ENCODE measurements around the gene CCNK.

Gene CCNK

GRCh38 chr14:99535908-99536778 lies 54.9 kb downstream of the CCNK start:
- DNase-seq (ENCODE audit: low read depth in 3 of 3), result no peak

DNA sequence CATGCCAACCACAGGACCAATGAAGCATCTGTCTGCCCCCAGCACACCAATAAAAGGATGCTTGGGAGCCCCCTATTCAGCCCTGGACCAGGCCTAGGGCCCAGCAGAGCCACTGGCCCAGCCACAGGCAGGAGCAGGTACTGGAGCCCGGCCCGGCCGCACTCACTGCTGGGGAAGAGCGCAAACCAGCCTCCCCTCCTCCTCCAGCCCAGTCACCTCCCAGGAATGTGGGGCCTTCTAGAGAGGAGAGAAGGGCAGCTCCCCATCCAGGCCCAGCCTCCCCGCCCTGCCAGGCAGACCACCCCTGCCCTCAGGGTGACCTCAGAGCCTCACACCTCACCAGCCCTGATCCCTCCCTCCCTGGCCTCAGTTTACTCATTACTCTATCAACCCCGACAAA lies 56.2 kb downstream of the CCNK start:
- no peak for DNase-seq (ENCODE audit: low read depth in 3 of 3)

- no peak for DNase-seq (ENCODE audit: low read depth in 3 of 3)
Measured at GRCh38 chr14:99538275-99538674, 57.1 kb downstream of the CCNK start.

- no peak for DNase-seq (ENCODE audit: low read depth in 3 of 3)
Measured at GRCh38 chr14:99538733-99539132, 57.5 kb downstream of the CCNK start.

- DNase-seq (ENCODE audit: low read depth in 3 of 3), result no peak
Measured at GRCh38 chr14:99539491-99539890, 58.3 kb downstream of the CCNK start.

DNA sequence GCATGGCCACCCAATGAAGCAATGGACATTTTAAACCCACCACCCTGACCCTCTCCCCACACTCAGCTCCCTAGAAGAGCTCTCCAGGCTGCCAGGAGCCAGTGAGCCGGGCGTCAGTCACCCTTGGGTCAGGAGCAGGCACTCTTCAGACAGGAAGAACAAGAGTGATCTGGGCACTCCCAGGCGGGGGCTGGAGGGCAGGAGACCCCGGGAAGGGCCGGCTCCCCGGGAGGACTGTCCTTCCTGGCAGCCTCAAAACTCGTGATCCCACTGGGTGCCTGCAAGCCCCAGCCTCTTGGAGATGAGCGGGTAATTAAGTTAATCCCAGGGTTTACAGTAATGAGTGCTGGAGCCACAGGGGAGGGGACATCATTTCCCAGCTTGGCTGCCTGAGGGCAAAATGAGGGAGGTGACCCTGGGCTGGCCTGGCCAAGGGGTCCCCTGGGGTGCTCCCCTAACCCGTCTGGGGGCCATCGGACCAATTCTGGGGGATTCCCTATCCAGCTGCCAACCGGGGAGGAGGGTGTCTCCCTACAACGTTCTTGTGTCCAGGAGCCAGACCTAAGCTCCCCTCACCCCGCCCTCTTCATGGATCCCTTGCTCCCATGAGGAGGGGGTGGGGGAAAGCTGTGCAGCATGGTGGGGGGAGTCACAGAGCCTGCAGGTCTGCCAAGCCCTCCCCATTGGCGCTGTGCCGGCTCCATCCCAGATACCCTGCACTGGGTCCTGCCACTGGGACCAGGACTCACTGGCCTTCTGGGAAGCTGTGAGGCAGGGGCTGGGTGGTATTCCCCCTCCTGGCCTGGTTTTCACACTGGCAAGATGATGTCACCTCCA lies 59.2 kb downstream of the CCNK start:
- no peak for DNase-seq (ENCODE audit: low read depth in 3 of 3)

DNA sequence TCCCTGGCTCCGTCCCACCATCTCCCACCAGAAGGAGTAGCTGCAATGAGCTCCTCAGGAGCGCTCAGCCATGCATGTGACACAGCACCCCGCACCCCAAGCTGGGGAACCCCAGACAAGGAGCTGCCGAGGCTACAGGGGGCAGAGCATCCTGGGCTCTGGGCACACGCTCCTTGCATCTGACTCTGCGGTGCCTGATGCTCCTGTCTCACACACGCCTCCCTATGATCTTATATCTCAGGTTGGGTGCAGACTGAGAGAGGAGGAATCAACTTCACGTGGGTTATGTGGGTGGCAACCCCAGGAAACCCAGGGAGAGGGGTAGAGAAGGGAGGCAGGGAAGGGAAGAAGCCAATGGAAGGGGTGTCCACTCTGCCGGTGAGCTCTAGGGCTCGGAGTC lies 60.0 kb downstream of the CCNK start:
- DNase-seq (ENCODE audit: low read depth in 3 of 3), result no peak

DNA sequence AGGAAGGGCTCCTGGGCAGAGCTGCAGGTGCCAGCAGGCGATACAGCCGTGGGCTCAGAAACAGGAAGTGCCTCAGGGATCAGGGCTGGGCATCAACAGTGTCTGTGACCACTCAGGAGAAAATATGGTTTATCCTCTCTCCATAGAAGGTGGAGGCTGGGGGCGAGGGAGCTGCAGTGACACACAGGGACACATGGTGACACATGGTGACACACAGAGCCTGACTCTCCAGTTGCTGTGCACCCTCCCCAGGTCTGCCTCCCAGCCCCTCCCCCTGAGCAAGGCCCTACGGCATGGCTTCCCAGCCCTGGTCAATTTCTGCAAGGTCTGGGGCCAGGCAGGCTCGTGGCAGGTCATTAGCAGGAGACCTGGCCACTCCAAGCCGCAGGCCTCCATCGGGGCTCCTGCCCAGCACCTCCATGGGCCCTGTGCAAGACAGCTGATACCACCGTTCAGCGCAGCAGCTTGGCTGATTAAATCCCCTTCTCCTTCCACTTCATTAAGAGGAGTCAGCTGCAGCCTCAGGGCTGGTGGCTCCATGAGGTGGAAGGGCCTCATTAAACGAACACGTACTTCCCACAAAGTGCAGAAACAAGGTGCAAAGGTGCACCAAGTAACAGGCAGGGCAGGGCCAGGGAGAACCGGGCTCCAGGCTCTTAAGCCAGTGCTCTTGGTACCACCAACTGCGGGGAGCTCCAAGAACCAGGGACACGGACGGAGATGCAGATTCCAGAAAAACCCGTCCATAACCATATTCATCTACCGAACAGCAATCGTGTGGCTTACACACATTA lies 60.7 kb downstream of the CCNK start:
- no peak for DNase-seq (ENCODE audit: low read depth in 3 of 3)

DNA sequence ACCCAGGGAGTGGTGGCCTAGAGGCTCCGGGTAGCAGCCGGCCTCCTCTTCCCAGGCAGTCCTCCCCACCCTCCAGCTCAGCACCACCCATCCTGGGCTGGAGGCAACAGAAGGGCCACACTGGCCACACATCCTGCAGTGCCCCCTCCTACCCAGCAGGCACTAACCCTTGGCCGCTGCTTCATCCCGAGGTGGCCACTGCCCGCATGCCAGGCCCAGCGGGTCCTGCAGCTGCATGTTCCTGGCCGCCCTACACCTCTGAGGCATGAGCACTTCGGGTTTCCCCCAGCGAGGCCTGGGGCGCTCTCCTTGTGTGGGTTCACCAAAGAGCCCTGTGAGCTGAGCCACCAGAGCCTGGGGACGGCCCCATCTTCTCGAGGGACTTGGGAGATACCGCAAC lies 61.4 kb downstream of the CCNK start:
- no peak for DNase-seq (ENCODE audit: low read depth in 3 of 3)

DNA sequence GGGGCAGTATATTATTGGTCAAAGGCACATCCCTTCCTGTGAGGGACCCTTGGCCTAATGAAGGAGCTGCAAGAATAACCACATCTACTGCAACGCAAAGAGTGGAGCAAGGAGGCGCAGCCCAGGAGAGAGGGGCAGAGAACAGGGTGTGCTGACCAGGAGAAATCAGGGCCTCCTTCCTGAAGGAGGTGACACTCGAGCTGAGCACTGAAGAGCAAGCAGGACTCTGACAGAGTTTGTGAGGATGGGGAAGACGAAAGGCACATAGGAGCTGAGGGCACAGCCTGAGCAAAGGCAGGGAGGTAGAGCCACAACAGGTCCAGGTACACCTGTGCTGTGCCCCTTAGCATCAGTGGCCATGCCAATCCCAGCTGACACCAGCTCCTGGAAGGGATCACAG lies 62.2 kb downstream of the CCNK start:
- DNase-seq (ENCODE audit: low read depth in 3 of 3), result no peak

GRCh38 chr14:99543985-99544384 lies 62.8 kb downstream of the CCNK start:
- DNase-seq (ENCODE audit: low read depth in 3 of 3), result no peak

DNA sequence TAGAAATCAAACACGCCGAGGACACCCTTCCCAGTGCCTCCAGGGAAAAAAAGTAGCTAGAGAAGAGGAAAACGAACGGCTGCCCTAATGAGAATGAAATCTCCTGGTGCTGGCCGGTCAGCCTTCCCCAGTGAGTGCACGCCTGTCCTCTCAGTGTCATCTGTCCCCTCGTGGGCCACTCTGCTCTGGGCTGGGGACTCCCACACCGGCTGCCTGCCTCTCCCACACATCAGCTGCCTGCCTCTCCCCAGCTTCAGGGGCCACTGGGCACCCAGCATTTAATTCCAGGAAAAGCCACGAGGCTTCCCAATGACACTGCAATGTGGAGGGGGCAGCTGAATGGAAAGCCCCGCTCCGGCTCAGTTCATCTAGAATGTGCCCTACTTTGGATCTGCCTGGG lies 63.8 kb downstream of the CCNK start:
- DNase-seq (ENCODE audit: low read depth in 3 of 3), result no peak

DNA sequence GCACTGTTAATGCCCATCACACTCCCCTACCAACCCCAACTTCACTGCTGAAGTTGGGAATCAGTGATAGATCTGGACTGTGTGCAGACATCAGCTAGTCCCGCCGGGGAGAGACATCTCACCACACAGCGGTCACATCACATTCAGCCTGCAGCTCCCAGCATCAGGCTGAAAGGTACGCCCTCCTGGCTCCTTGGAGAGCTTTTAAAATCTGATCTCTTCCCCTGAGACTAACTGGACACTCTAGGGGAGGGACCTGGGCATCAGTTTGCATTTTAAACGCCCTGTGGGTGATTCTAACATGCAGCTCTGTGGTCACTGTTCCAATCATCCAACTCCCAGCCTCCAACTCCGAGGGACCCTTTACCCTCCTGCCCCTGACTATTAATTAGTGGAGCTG lies 64.4 kb downstream of the CCNK start:
- DNase-seq (ENCODE audit: low read depth in 3 of 3), result no peak

GRCh38 chr14:99546234-99546879 lies 65.1 kb downstream of the CCNK start:
- DNase-seq (ENCODE audit: low read depth in 3 of 3), result no peak

DNA sequence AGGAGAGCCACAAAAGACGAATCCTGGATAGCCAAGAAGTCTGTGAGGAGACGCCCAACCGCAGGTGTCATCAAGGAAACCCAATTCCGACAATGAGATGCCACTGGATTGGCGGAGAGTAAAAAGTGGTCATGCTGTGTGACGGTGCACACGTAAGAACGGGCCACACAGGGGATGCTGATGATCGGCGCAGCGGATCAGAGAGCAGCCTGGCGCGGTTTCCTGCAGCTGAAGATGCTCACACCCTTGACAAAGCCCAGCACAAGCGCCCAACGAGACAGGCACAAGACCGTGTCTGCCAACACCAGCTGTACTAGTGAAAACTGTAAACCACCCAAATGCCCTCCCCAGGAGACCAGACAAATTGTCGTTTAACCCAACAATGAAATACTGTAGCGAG lies 67.0 kb downstream of the CCNK start:
- DNase-seq (ENCODE audit: low read depth in 3 of 3), result no peak

DNA sequence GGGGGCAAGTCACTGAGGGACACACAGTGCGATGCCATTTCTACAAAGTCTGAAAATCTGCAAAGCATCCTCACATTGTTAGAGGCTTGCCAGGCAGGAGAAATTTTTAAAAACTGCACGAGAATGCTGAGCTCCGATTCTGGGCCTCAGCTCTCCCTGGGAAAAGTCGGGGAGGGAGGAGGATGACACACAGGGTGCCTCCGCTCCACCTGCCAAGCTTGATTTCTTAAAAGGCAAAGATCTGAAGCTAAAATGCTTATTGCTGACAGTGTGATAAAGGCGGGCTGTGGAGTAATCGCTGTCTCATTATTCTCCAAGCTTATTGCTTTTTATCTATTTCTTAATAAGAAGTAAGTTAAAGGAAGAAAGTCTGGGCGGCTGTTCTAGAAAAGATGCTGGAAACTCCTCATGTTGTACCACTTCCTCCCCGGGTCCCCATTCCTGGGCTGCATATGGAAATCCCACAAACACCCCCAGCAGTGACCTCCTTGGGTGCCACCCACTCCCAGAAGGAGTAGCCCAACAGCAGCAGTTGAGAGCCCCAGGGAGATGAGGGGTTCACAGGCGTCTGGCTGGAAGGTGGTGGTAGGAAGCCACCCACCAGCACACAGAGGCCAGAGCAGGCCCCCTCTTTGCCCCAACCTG lies 67.8 kb downstream of the CCNK start:
- no peak for DNase-seq (ENCODE audit: low read depth in 3 of 3)

- no peak for DNase-seq (ENCODE audit: low read depth in 3 of 3)
Measured at GRCh38 chr14:99549684-99550083, 68.5 kb downstream of the CCNK start.

DNA sequence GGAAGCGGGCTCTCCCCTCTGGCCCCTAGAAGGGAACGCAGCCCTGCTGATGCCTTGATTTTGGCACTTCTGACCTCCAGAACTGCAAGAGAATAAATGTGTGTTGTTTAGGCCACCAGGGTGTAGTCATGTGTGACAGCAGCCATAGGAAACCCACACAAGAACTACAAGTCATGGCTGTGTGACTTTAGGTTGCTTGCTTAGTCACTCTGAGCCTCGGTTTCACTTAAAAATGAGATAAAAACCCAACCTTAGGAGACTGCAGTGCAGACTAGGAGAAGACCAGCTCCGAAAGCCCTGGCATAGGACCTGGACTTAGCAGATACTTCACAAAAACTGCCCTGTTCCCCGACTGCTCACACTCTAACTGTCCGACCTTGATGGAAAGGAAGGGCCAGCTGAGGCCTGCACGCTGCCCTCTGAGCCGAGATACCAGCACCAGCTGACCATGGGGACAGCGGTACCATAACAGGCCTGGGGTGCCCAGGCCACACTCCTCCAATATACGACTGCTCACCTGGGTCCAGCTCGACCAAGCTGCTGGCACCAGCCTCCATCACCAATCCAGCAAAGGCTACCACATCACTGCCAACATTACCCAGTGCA lies 69.3 kb downstream of the CCNK start:
- DNase-seq (ENCODE audit: low read depth in 3 of 3), result no peak

DNA sequence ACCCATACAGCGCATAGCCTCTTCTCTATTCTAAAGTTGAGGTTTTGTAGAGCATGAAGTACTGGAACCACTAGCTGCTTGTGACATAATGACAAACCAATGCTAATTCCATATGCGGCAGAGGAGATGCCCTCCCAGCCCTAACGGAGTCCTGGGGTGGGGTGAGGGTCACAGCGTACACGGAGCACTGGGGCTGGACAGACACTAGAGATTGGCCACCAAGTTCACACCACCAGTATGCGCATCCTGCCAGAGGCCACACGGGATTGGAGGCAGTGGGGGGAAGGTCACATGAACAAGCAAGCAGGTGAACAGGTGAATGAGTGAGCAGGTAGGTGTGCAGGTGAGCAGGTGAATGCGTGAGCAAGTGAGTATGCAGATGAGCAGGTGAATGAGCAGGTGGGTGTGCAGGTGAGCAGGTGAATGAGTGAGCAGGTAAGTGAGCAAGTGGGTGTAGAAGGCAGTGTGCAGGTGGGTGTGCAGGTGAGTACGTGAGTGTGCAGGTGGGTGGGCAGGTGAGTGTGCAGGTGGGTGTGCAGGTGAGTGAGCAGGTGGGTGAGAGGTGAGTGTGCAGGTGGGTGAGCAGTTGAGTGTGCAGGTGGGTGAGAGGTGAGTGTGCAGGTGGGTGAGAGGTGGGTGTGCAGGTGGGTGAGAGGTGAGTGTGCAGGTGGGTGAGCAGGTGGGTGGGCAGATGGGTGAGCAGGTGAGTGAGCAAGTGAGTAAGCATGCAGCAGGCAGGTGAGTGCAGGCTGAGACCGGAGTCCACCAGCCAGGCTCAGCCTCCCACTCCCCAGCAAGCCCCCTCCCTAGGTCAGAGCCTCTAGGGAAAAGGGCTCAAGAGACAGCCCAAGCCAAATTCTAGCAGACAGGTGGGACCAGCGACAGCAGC lies 70.1 kb downstream of the CCNK start:
- no peak for DNase-seq (ENCODE audit: low read depth in 3 of 3)
